Measurements from ENCODE around the gene MGST3.

GRCh38 chr1:165623624-165624023 lies 7.4 kb upstream of the MGST3 start:
- TF ChIP-seq, protein P1, sequence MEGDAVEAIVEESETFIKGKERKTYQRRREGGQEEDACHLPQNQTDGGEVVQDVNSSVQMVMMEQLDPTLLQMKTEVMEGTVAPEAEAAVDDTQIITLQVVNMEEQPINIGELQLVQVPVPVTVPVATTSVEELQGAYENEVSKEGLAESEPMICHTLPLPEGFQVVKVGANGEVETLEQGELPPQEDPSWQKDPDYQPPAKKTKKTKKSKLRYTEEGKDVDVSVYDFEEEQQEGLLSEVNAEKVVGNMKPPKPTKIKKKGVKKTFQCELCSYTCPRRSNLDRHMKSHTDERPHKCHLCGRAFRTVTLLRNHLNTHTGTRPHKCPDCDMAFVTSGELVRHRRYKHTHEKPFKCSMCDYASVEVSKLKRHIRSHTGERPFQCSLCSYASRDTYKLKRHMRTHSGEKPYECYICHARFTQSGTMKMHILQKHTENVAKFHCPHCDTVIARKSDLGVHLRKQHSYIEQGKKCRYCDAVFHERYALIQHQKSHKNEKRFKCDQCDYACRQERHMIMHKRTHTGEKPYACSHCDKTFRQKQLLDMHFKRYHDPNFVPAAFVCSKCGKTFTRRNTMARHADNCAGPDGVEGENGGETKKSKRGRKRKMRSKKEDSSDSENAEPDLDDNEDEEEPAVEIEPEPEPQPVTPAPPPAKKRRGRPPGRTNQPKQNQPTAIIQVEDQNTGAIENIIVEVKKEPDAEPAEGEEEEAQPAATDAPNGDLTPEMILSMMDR (conservative IDR thresholded peaks at IDR 0.05; ENCODE audit: low read length), result no peak
- no peak for TF ChIP-seq EZH2phosphoT487 (IDR thresholded peaks at IDR 0.05; ENCODE audit: borderline replicate concordance)
